WTC11 (cell line): ENCODE measurements around the gene CTSE. TPM values are rescaled to one million over a fixed set of nuclear protein-coding genes. Genes with fewer than 3 reads are reported as not detected.

Experiments
- ATAC-seq: fragments of 200-7000 bp; cut with Tn5 transposase; 2 replicates; pipeline ENCODE4 v1.10.0; 2021; ENCODE audit warnings: mild to moderate bottlenecking, moderate library complexity
- CTCF ChIA-PET: fragments of 300-600 bp; sonication (Branson Sonifier 250); formaldehyde crosslinking; loops from one replicate; lab custom pipeline; 2021; ENCODE audit warnings: antibody characterized with exemption; lab: Charles Lee
- POLR2A ChIA-PET: fragments of 350-600 bp; sonication (Branson Sonifier 250); formaldehyde crosslinking; loops from one replicate; lab custom pipeline; 2021; ENCODE audit warnings: antibody characterized with exemption; lab: Charles Lee
- DNase-seq: peaks from one replicate; pipeline ENCODE4 v3.0.0; 2021; ENCODE audit warnings: low spot score
- H3K27ac Mint-ChIP-seq: 2 replicates; pipeline ENCODE4 v1.8.0; 2021; ENCODE audit warnings: mixed read lengths
- H3K27me3 Mint-ChIP-seq: 2 replicates; pipeline ENCODE4 v1.8.0; 2021; ENCODE audit warnings: low read depth, mild to moderate bottlenecking, moderate library complexity, mixed read lengths
- H3K36me3 Mint-ChIP-seq: 2 replicates; pipeline ENCODE4 v1.8.0; 2021; ENCODE audit warnings: mixed read lengths
- H3K4me1 Mint-ChIP-seq: 2 replicates; pipeline ENCODE4 v1.8.0; 2022; ENCODE audit warnings: mixed read lengths
- H3K4me3 Mint-ChIP-seq: 2 replicates; pipeline ENCODE4 v1.8.0; 2021; ENCODE audit warnings: mild to moderate bottlenecking, moderate library complexity, mixed read lengths
- H3K9me3 Mint-ChIP-seq: 2 replicates; pipeline ENCODE4 v1.8.0; 2021; ENCODE audit warnings: mixed read lengths
- ETV6 ChIP-seq: sonication (generic); formaldehyde crosslinking; IDR thresholded peaks from 2 replicates; pipeline ENCODE4 v1.8.1; 2022; ENCODE audit warnings: mild to moderate bottlenecking, missing genetic modification reagents
- IRF1 ChIP-seq: sonication (generic); formaldehyde crosslinking; IDR thresholded peaks from 2 replicates; pipeline ENCODE4 v1.8.0; 2023; ENCODE audit warnings: missing genetic modification reagents
- KAT7 ChIP-seq: sonication (generic); formaldehyde crosslinking; IDR thresholded peaks from 2 replicates; pipeline ENCODE4 v1.8.1; 2023; ENCODE audit warnings: missing genetic modification reagents, mild to moderate bottlenecking, borderline replicate concordance
- MAX ChIP-seq: sonication (generic); formaldehyde crosslinking; IDR thresholded peaks from 2 replicates; pipeline ENCODE4 v1.8.0; 2022; ENCODE audit warnings: mild to moderate bottlenecking, missing genetic modification reagents
- MYBL2 ChIP-seq: sonication (generic); formaldehyde crosslinking; IDR thresholded peaks from 2 replicates; pipeline ENCODE4 v1.8.1; 2023; ENCODE audit warnings: mild to moderate bottlenecking, moderate library complexity, missing genetic modification reagents
- NFE2L1 ChIP-seq: sonication (generic); formaldehyde crosslinking; IDR thresholded peaks from 2 replicates; pipeline ENCODE4 v1.8.1; 2023; ENCODE audit warnings: missing genetic modification reagents
- NR2C2 ChIP-seq: sonication (generic); formaldehyde crosslinking; IDR thresholded peaks from 2 replicates; pipeline ENCODE4 v1.8.0; 2022; ENCODE audit warnings: mild to moderate bottlenecking, missing genetic modification reagents
- NR3C1 ChIP-seq: sonication (generic); formaldehyde crosslinking; conservative IDR thresholded peaks from 2 replicates; pipeline ENCODE4 v1.8.1; 2023; ENCODE audit warnings: low read depth, mild to moderate bottlenecking, missing genetic modification reagents
- STAT6 ChIP-seq: sonication (generic); formaldehyde crosslinking; conservative IDR thresholded peaks from 2 replicates; pipeline ENCODE4 v1.8.1; 2023; ENCODE audit warnings: mild to moderate bottlenecking, low read depth, missing genetic modification reagents, moderate library complexity
- ZNF138 ChIP-seq: sonication (generic); formaldehyde crosslinking; conservative IDR thresholded peaks from 2 replicates; pipeline ENCODE4 v1.8.1; 2022; ENCODE audit warnings: mild to moderate bottlenecking, moderate library complexity, missing genetic modification reagents
- ZNF317 ChIP-seq: sonication (generic); formaldehyde crosslinking; IDR thresholded peaks from 2 replicates; pipeline ENCODE4 v1.8.1; 2023; ENCODE audit warnings: low read depth, mild to moderate bottlenecking, moderate library complexity, missing genetic modification reagents, borderline replicate concordance
- total RNA-seq: library from RNA; stranded (reverse); gene quantifications from 3 replicates; pipeline ENCODE4 v1.2.3, GENCODE V29; 2021
- TF ChIP-seq, protein P1 (sequence below): sonication (generic); formaldehyde crosslinking; IDR thresholded peaks from 2 replicates; pipeline ENCODE4 v1.8.0; 2022; ENCODE audit warnings: mild to moderate bottlenecking, missing genetic modification reagents
- TF ChIP-seq, protein P2 (sequence below): sonication (generic); formaldehyde crosslinking; IDR thresholded peaks from 2 replicates; pipeline ENCODE4 v1.8.0; 2023; ENCODE audit warnings: mild to moderate bottlenecking, missing genetic modification reagents
- TF ChIP-seq, protein P3 (sequence below): fragments of 250-450 bp; sonication (Bioruptor Pico); IDR thresholded peaks from 2 replicates; pipeline ENCODE4 v1.9.0; 2021; ENCODE audit warnings: moderate library complexity, mild to moderate bottlenecking, inconsistent platforms, borderline replicate concordance
- TF ChIP-seq, protein P4 (sequence below): sonication (generic); formaldehyde crosslinking; IDR thresholded peaks from 2 replicates; pipeline ENCODE4 v1.8.0; 2022; ENCODE audit warnings: mild to moderate bottlenecking, missing genetic modification reagents

Gene CTSE
- total RNA-seq, 1 experiment from 2014 or later: 0.17 TPM

- peaks cover 2% of the 10 kb centered on the region; the same call in 1 of the 2 replicates for H3K36me3 Mint-ChIP-seq
These were observed 51.1 kb downstream of the CTSE start for GRCh38 chr1:205972491-205973168.

More at GRCh38 chr1:205972491-205973168, 51.1 kb downstream of the CTSE start:
- no peak for DNase-seq
- peaks cover 3% of the 10 kb centered on the region; the same call in 1 of the 2 replicates for H3K27me3 Mint-ChIP-seq
- H3K4me1 Mint-ChIP-seq: peaks cover 5% of the 10 kb centered on the region; the same call in 1 of the 2 replicates
- peak; percentile 54 for ATAC-seq
- TF ChIP-seq KAT7 (CRISPR knock-in tag) (no peak), ETV6 (CRISPR knock-in tag) (no peak), NR2C2 (CRISPR knock-in tag) (no peak), ZNF317 (CRISPR knock-in tag) (no peak), ZNF138 (no peak), NFE2L1 (CRISPR knock-in tag) (no peak), IRF1 (no peak), MAX (CRISPR knock-in tag) (no peak), MYBL2 (CRISPR knock-in tag) (no peak), STAT6 (CRISPR knock-in tag) (no peak), NR3C1 (no peak)
- TF ChIP-seq, protein P1, sequence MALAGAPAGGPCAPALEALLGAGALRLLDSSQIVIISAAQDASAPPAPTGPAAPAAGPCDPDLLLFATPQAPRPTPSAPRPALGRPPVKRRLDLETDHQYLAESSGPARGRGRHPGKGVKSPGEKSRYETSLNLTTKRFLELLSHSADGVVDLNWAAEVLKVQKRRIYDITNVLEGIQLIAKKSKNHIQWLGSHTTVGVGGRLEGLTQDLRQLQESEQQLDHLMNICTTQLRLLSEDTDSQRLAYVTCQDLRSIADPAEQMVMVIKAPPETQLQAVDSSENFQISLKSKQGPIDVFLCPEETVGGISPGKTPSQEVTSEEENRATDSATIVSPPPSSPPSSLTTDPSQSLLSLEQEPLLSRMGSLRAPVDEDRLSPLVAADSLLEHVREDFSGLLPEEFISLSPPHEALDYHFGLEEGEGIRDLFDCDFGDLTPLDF (CRISPR knock-in tag): no peak
- TF ChIP-seq, protein P2, sequence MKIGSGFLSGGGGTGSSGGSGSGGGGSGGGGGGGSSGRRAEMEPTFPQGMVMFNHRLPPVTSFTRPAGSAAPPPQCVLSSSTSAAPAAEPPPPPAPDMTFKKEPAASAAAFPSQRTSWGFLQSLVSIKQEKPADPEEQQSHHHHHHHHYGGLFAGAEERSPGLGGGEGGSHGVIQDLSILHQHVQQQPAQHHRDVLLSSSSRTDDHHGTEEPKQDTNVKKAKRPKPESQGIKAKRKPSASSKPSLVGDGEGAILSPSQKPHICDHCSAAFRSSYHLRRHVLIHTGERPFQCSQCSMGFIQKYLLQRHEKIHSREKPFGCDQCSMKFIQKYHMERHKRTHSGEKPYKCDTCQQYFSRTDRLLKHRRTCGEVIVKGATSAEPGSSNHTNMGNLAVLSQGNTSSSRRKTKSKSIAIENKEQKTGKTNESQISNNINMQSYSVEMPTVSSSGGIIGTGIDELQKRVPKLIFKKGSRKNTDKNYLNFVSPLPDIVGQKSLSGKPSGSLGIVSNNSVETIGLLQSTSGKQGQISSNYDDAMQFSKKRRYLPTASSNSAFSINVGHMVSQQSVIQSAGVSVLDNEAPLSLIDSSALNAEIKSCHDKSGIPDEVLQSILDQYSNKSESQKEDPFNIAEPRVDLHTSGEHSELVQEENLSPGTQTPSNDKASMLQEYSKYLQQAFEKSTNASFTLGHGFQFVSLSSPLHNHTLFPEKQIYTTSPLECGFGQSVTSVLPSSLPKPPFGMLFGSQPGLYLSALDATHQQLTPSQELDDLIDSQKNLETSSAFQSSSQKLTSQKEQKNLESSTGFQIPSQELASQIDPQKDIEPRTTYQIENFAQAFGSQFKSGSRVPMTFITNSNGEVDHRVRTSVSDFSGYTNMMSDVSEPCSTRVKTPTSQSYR (CRISPR knock-in tag): no peak
- TF ChIP-seq, protein P3, sequence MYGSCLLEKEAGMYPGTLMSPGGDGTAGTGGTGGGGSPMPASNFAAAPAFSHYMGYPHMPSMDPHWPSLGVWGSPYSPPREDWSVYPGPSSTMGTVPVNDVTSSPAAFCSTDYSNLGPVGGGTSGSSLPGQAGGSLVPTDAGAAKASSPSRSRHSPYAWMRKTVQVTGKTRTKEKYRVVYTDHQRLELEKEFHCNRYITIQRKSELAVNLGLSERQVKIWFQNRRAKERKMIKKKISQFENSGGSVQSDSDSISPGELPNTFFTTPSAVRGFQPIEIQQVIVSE: no peak
- TF ChIP-seq, protein P4, sequence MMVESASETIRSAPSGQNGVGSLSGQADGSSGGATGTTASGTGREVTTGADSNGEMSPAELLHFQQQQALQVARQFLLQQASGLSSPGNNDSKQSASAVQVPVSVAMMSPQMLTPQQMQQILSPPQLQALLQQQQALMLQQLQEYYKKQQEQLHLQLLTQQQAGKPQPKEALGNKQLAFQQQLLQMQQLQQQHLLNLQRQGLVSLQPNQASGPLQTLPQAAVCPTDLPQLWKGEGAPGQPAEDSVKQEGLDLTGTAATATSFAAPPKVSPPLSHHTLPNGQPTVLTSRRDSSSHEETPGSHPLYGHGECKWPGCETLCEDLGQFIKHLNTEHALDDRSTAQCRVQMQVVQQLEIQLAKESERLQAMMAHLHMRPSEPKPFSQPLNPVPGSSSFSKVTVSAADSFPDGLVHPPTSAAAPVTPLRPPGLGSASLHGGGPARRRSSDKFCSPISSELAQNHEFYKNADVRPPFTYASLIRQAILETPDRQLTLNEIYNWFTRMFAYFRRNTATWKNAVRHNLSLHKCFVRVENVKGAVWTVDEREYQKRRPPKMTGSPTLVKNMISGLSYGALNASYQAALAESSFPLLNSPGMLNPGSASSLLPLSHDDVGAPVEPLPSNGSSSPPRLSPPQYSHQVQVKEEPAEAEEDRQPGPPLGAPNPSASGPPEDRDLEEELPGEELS (CRISPR knock-in tag): no peak
- H3K27ac Mint-ChIP-seq: no peak overlapping the region
- H3K9me3 Mint-ChIP-seq: peaks cover 23% of the 10 kb centered on the region
- H3K4me3 Mint-ChIP-seq: no peak overlapping the region
- CTCF ChIA-PET: interaction anchor here (0.5 kb wide), 1 partner anchor 12 kb away, joined by 3 read pairs; no protein-coding TSS in a partner anchor
- POLR2A ChIA-PET: no interaction called here
